HepG2 (cell line): Measurements from ENCODE around the gene C1orf21. TPM values are rescaled to one million over a fixed set of nuclear protein-coding genes. Genes with fewer than 3 reads are reported as not detected.

Experiments used
- ATAC-seq: fragments of 200-7000 bp; cut with Tn5 transposase; 3 replicates; pipeline ENCODE4 v1.9.1; 2020; ENCODE audit warnings: mild to moderate bottlenecking, moderate library complexity
- BruUV-seq: library from RNA; stranded (reverse); fragments of 400-500 nt; replicated peaks from 2 replicates; lab custom pipeline; 2021; lab: Mats Ljungman, UMichigan
- CTCF ChIA-PET: fragments of 300-600 bp; formaldehyde crosslinking; extraction: SDS; loops from one replicate; lab custom pipeline; 2021; ENCODE audit warnings: low total read pairs, inconsistent platforms, low intra/inter-chr PET ratio; lab: Yijun Ruan, JAX
- POLR2A ChIA-PET: fragments of 350-600 bp; sonication (Branson Sonifier 250); formaldehyde crosslinking; loops from one replicate; lab custom pipeline; 2020; ENCODE audit warnings: antibody characterized with exemption, inconsistent platforms; lab: Yijun Ruan, JAX
- DNase-seq: peaks from one replicate; pipeline ENCODE4 v3.0.0-alpha.2; 2015; ENCODE audit warnings: low spot score
- FAIRE-seq: peaks from 3 replicates; lab custom pipeline; 2011; peaks lifted over from hg19 to GRCh38; lab: Jason Lieb, UNC
- H2AFZ ChIP-seq: one replicate; pipeline ENCODE4 v1.6.1; 2011; ENCODE audit warnings: low read length, inconsistent platforms
- H3K27ac ChIP-seq: fragments of 300-600 bp; 3 replicates; pipeline ENCODE4 v1.8.0; 2011; ENCODE audit warnings: mixed run types, mild to moderate bottlenecking, mixed read lengths, low read length, inconsistent platforms; ENCODE audit not compliant: insufficient read depth; ENCODE audit errors: extremely low read length
- H3K27me3 ChIP-seq, 2 experiments: fragments of 200-600 bp in 1 of 2; 2 replicates in 1 of 2; 3 replicates in 1 of 2; pipeline versions ENCODE4 v1.6.0 to v1.8.0; 2011; ENCODE audit warnings: low read length in 2 of 2, mild to moderate bottlenecking in 2 of 2, moderate library complexity in 2 of 2, inconsistent platforms in 1 of 2; ENCODE audit not compliant: insufficient read depth in 2 of 2, control insufficient read depth in 1 of 2
- H3K36me3 ChIP-seq, 2 experiments: fragments of 200-600 bp in 1 of 2; replicated peaks in 1 of 2; 2 replicates in 1 of 2; 3 replicates in 1 of 2; pipeline versions ENCODE4 v1.5.1 to v1.8.0; 2011; ENCODE audit warnings: low read length in 2 of 2, inconsistent platforms in 1 of 2; ENCODE audit not compliant: insufficient read depth in 2 of 2, control insufficient read depth in 1 of 2
- H3K4me1 ChIP-seq: 2 replicates; pipeline ENCODE4 v1.5.1; 2012; ENCODE audit warnings: low read length, inconsistent platforms; ENCODE audit not compliant: insufficient read depth
- H3K4me2 ChIP-seq: 2 replicates; pipeline ENCODE4 v1.6.0; 2011; ENCODE audit warnings: low read depth, low read length, inconsistent platforms
- H3K4me3 ChIP-seq, 3 experiments: fragments of 200-600 bp in 1 of 3; sonication (generic), shearing (Covaris generic) in 1 of 3; replicated peaks in 1 of 3; 2 replicates each; pipeline ENCODE4 v1.5.1; 2011 to 2016; ENCODE audit warnings: low read length in 3 of 3, inconsistent platforms in 2 of 3, low read depth in 2 of 3, mild to moderate bottlenecking in 2 of 3, control low read depth in 1 of 3, mixed read lengths in 1 of 3; ENCODE audit not compliant: insufficient read depth in 1 of 3
- H3K79me2 ChIP-seq: one replicate; pipeline ENCODE4 v1.6.1; 2011; ENCODE audit warnings: low read length, inconsistent platforms; ENCODE audit not compliant: insufficient read depth
- H3K9ac ChIP-seq: 2 replicates; pipeline ENCODE4 v1.6.0; 2011; ENCODE audit warnings: mild to moderate bottlenecking, low read depth, low read length, inconsistent platforms; ENCODE audit not compliant: insufficient read depth
- H3K9me3 ChIP-seq: 2 replicates; pipeline ENCODE4 v1.5.1; 2012; ENCODE audit warnings: mild to moderate bottlenecking, low read length
- H4K20me1 ChIP-seq: 2 replicates; pipeline ENCODE4 v1.6.0; 2011; ENCODE audit warnings: inconsistent platforms, mild to moderate bottlenecking, low read length, moderate library complexity; ENCODE audit not compliant: insufficient read depth
- FIP1L1 ChIP-seq: fragments of 200-400 bp; formaldehyde crosslinking; IDR thresholded peaks from 2 replicates; pipeline ENCODE4 v1.6.1; 2018; ENCODE audit warnings: low read depth, mild to moderate bottlenecking, low read length, moderate library complexity, borderline replicate concordance; ENCODE audit not compliant: insufficient read depth
- HNRNPUL1 ChIP-seq: fragments of 200-400 bp; formaldehyde crosslinking; IDR thresholded peaks from 2 replicates; pipeline ENCODE4 v1.6.1; 2017; ENCODE audit warnings: low read depth, mild to moderate bottlenecking, low read length, moderate library complexity
- MTA3 ChIP-seq: sonication (generic); formaldehyde crosslinking; IDR thresholded peaks from 2 replicates; pipeline ENCODE4 v1.4.0; 2020; ENCODE audit warnings: missing genetic modification reagents
- MXD1 ChIP-seq: sonication (generic); formaldehyde crosslinking; IDR thresholded peaks from 2 replicates; pipeline ENCODE4 v1.4.0; 2020; ENCODE audit warnings: mild to moderate bottlenecking, missing genetic modification reagents
- NFIC ChIP-seq: IDR thresholded peaks from 2 replicates; pipeline ENCODE4 v1.6.1; 2012; ENCODE audit warnings: mild to moderate bottlenecking, low read length, inconsistent platforms
- POLR2AphosphoS5 ChIP-seq: IDR thresholded peaks from 2 replicates; pipeline ENCODE4 v1.6.1; 2012; ENCODE audit warnings: low read depth, low read length
- RBM39 ChIP-seq: fragments of 200-400 bp; formaldehyde crosslinking; IDR thresholded peaks from one replicate; pipeline ENCODE4 v1.6.1; 2018; ENCODE audit warnings: antibody characterized with exemption, mild to moderate bottlenecking, low read depth, low read length; ENCODE audit not compliant: poor library complexity, severe bottlenecking
- SKI ChIP-seq: fragments of 450-650 bp; IDR thresholded peaks from one replicate; pipeline ENCODE4 v1.6.1; 2018; ENCODE audit warnings: mild to moderate bottlenecking; ENCODE audit not compliant: partially characterized antibody
- SP4 ChIP-seq: sonication (generic); formaldehyde crosslinking; IDR thresholded peaks from 2 replicates; pipeline ENCODE4 v1.8.1; 2023; ENCODE audit warnings: mild to moderate bottlenecking, missing genetic modification reagents
- STAT5B ChIP-seq: sonication (generic); formaldehyde crosslinking; IDR thresholded peaks from 2 replicates; pipeline ENCODE4 v1.4.0; 2020; ENCODE audit warnings: missing genetic modification reagents
- ZNF280D ChIP-seq: sonication (generic); formaldehyde crosslinking; IDR thresholded peaks from 2 replicates; pipeline ENCODE4 v1.5.1; 2020; ENCODE audit warnings: mild to moderate bottlenecking, missing genetic modification reagents
- ZNF430 ChIP-seq: sonication (generic); formaldehyde crosslinking; IDR thresholded peaks from 2 replicates; pipeline ENCODE4 v1.9.0; 2021; ENCODE audit warnings: mild to moderate bottlenecking, missing genetic modification reagents
- ZNF710 ChIP-seq: sonication (generic); formaldehyde crosslinking; IDR thresholded peaks from 2 replicates; pipeline ENCODE4 v1.5.0; 2020; ENCODE audit warnings: mild to moderate bottlenecking, missing genetic modification reagents, borderline replicate concordance
- ZNF800 ChIP-seq: sonication (generic); formaldehyde crosslinking; IDR thresholded peaks from 2 replicates; pipeline ENCODE4 v1.4.0; 2020; ENCODE audit warnings: missing genetic modification reagents
- WGBS: methylation state at CpG from one replicate; pipeline ENCODE4 v1.1.6; 2017; ENCODE audit warnings: low lambda C conversion rate; 5-methylcytosine and 5-hydroxymethylcytosine counted together
- in situ Hi-C: cut with HindIII; loops from 2 replicates; pipeline ENCODE4 v1.10.0; 2017; ENCODE audit warnings: low pct_unique_long_range_greater_than_20kb; ENCODE audit not compliant: extremely low pct_ligation_motif_present
- intact Hi-C: fragments of 100-400 bp; cut with micrococcal nuclease; formaldehyde crosslinking; loops from one replicate; pipeline ENCODE4 v1.10.0; 2022; ENCODE audit not compliant: unreplicated experiment
- polyA plus RNA-seq, 8 experiments: library from polyadenylated mRNA; depleted of rRNA in 3 of 8; stranded (reverse) in 7 of 8; unstranded in 1 of 8; fragments of >200 nt; fragmentation: Illumina TruSeq in 4 of 8; extraction: Trizol in 4 of 8; gene quantifications; 2 replicates each; pipeline versions ENCODE4 v1.2.1 to v1.2.3, GENCODE V29; 2011 to 2016; ENCODE audit warnings: low read depth in 4 of 8, missing spikeins in 1 of 8, mixed read lengths in 1 of 8; ENCODE audit not compliant: insufficient read depth in 1 of 8
- total RNA-seq, 5 experiments: library from RNA; depleted of rRNA; stranded (reverse); fragments of >200 nt; fragmentation: Illumina TruSeq; extraction: Trizol; gene quantifications; 2 replicates each; pipeline ENCODE4 v1.2.3, GENCODE V29; 2016; ENCODE audit warnings: low read depth in 1 of 5

C1orf21 gene
- total and polyA plus RNA-seq, 2 of the 13 experiments (the other 11 are each of a cell fraction or from before 2014, with no cell fraction given) = not detected

GRCh38 chr1:184650177-184650866, 263.5 kb downstream of the C1orf21 start:
- H3K9ac ChIP-seq = no peak overlapping the region
- BruUV-seq = no TSS peak
- H3K9me3 ChIP-seq = no peaks in the 10 kb centered on the region
- 2% methylated on average over 3 of the region's 5 CpGs for WGBS
- H3K4me2 ChIP-seq = no peak overlapping the region
- DNase-seq (no peak), ATAC-seq (no peak)
- no peaks in the 10 kb centered on the region for H4K20me1 ChIP-seq
- ChIA-PET POLR2A (no interaction called here), CTCF (no interaction called here)
- H3K27me3 ChIP-seq = no peaks in the 10 kb centered on the region; a peak in 2 of 5 replicates
- H3K4me3 ChIP-seq = no peak overlapping the region
- H3K79me2 ChIP-seq = no peaks in the 10 kb centered on the region
- no peaks in the 10 kb centered on the region for H3K36me3 ChIP-seq
- TF ChIP-seq NFIC (no peak), ZNF710 (no peak), SP4 (CRISPR knock-in tag) (no peak), ZNF800 (CRISPR knock-in tag) (no peak), FIP1L1 (no peak), STAT5B (no peak), RBM39 (no peak), ZNF280D (CRISPR knock-in tag) (no peak), POLR2AphosphoS5 (no peak), MXD1 (no peak), MTA3 (CRISPR knock-in tag) (no peak), ZNF430 (CRISPR knock-in tag) (no peak), SKI (no peak), HNRNPUL1 (no peak)
- TF ChIP-seq, all 625 proteins: peak for 0
- FAIRE-seq = no peak
- Histone ChIP-seq H3K27ac (no peak overlapping the region), H3K4me1 (no peaks in the 10 kb centered on the region), H2AFZ (no peak overlapping the region)
- in situ Hi-C loops (loop anchor here (25.0 kb wide), 1 partner anchor 563 kb away; no protein-coding TSS in a partner anchor), intact Hi-C loops (no loop called here)
